Gastroesophageal sphincter (tissue), 3 donors: ENCODE results near the gene TPX2.

Experiments used
- POLR2A ChIP-seq, 2 donors: fragments of 450-650 bp; IDR thresholded peaks; one replicate each; pipeline ENCODE4 v1.6.1; 2017; ENCODE audit warnings: antibody characterized with exemption in 2 of 2, mild to moderate bottlenecking in 2 of 2, moderate library complexity in 1 of 2
- POLR2AphosphoS5 ChIP-seq: sonication (generic); formaldehyde crosslinking; IDR thresholded peaks from one replicate; pipeline ENCODE4 v1.6.1; 2017; ENCODE audit warnings: antibody characterized with exemption
- TF ChIP-seq, protein P1 (sequence below), 4 experiments: fragments of 200-600 bp in 2 of 4; fragments of 450-650 bp in 2 of 4; sonication (generic) in 1 of 4; IDR thresholded peaks; one replicate each; pipeline ENCODE4 v1.5.1; 2017 to 2019; ENCODE audit warnings: antibody characterized with exemption in 4 of 4, mild to moderate bottlenecking in 2 of 4, moderate library complexity in 2 of 4

DNA sequence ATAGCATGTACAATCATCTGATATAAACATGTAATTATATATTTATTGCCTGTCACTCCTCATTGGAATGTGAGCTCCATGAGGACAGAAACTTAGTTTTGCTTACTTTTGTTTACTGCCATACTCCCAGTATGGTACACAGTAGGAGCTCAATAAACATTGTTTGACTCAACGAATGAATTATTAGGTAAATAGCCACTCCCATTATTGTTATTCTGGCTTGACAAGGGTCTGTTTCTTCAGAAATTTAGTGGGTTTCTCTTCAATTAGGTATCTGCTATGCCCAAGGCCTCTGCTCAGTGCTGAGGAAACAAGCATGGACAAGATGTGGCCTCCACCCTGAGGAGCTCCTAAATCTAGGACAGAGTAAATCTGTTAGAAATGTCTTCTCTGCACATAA is 22.7 kb upstream of the TPX2 start:
- no peak for TF ChIP-seq POLR2AphosphoS5
- TF ChIP-seq, protein P1, sequence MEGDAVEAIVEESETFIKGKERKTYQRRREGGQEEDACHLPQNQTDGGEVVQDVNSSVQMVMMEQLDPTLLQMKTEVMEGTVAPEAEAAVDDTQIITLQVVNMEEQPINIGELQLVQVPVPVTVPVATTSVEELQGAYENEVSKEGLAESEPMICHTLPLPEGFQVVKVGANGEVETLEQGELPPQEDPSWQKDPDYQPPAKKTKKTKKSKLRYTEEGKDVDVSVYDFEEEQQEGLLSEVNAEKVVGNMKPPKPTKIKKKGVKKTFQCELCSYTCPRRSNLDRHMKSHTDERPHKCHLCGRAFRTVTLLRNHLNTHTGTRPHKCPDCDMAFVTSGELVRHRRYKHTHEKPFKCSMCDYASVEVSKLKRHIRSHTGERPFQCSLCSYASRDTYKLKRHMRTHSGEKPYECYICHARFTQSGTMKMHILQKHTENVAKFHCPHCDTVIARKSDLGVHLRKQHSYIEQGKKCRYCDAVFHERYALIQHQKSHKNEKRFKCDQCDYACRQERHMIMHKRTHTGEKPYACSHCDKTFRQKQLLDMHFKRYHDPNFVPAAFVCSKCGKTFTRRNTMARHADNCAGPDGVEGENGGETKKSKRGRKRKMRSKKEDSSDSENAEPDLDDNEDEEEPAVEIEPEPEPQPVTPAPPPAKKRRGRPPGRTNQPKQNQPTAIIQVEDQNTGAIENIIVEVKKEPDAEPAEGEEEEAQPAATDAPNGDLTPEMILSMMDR (IDR thresholded peaks at IDR 0.05) = no peak
- no peak for TF ChIP-seq POLR2A (IDR thresholded peaks at IDR 0.05)
